Measurements from ENCODE around the gene GUCY1A2.

GUCY1A2 gene

GRCh38 chr11:106998116-106998915, 20.0 kb downstream of the GUCY1A2 start:
- DNase-seq = no peak

GRCh38 chr11:106997227-106997626, 21.0 kb downstream of the GUCY1A2 start:
- DNase-seq = no peak

GRCh38 chr11:106996691-106997090, 21.6 kb downstream of the GUCY1A2 start:
- no peak for DNase-seq

GRCh38 chr11:106990331-106990730, 27.9 kb downstream of the GUCY1A2 start:
- no peak for DNase-seq

GRCh38 chr11:106989078-106989455, 29.2 kb downstream of the GUCY1A2 start:
- DNase-seq = no peak

- DNase-seq = no peak
These were observed 29.9 kb downstream of the GUCY1A2 start for GRCh38 chr11:106988151-106989077.

GRCh38 chr11:106986673-106987072, 31.6 kb downstream of the GUCY1A2 start:
- no peak for DNase-seq

GRCh38 chr11:106986261-106986660, 32.0 kb downstream of the GUCY1A2 start:
- DNase-seq = no peak

GRCh38 chr11:106983991-106984390, 34.3 kb downstream of the GUCY1A2 start:
- no peak for DNase-seq

- DNase-seq = no peak
These were observed 35.0 kb downstream of the GUCY1A2 start for GRCh38 chr11:106983261-106983660.

- no peak for DNase-seq
These were observed 43.4 kb downstream of the GUCY1A2 start for GRCh38 chr11:106974831-106975230.

GRCh38 chr11:106971864-106972263, 46.4 kb downstream of the GUCY1A2 start:
- DNase-seq = no peak

- DNase-seq = no peak
These were observed 48.5 kb downstream of the GUCY1A2 start for GRCh38 chr11:106969644-106970355.

GRCh38 chr11:106962995-106963394, 55.3 kb downstream of the GUCY1A2 start:
- DNase-seq = no peak

GRCh38 chr11:106961518-106961917, 56.8 kb downstream of the GUCY1A2 start:
- DNase-seq = no peak

GRCh38 chr11:106961048-106961447, 57.2 kb downstream of the GUCY1A2 start:
- no peak for DNase-seq

- DNase-seq = no peak
These were observed 58.5 kb downstream of the GUCY1A2 start for GRCh38 chr11:106959800-106960199.

- DNase-seq = no peak
These were observed 58.9 kb downstream of the GUCY1A2 start for GRCh38 chr11:106959386-106959785.

- no peak for DNase-seq
These were observed 59.6 kb downstream of the GUCY1A2 start for GRCh38 chr11:106958517-106959248.

- no peak for DNase-seq
These were observed 61.2 kb downstream of the GUCY1A2 start for GRCh38 chr11:106957030-106957482.

GRCh38 chr11:106950067-106950491, 68.2 kb downstream of the GUCY1A2 start:
- no peak for DNase-seq

- DNase-seq = no peak
These were observed 75.2 kb downstream of the GUCY1A2 start for GRCh38 chr11:106943089-106943488.
